HG03039 (cell line): ENCODE data around the gene PHOSPHO2.
"Not testable (repeated sequence)": the region's sequence is repeated elsewhere in the genome, so short reads cannot be mapped to it uniquely, and the experiment has no call there.

Source experiments
- ATAC-seq: cut with Tn5 transposase; IDR thresholded peaks from one replicate; pipeline ENCODE4 v1.9.1; 2021; ENCODE audit warnings: mild to moderate bottlenecking, moderate library complexity; ENCODE audit not compliant: unreplicated experiment

Gene PHOSPHO2

GRCh38 chr2:169683425-169684134 lies 10.7 kb upstream of the PHOSPHO2 start:
- no peak for ATAC-seq

- ATAC-seq, result no peak
Observed at GRCh38 chr2:169684135-169684565, 10.1 kb upstream of the PHOSPHO2 start.

- not testable (repeated sequence) for ATAC-seq
Observed at GRCh38 chr2:169684712-169685111, 9.6 kb upstream of the PHOSPHO2 start.

- not testable (repeated sequence) for ATAC-seq
Observed at GRCh38 chr2:169686825-169687224, 7.4 kb upstream of the PHOSPHO2 start.

GRCh38 chr2:169687943-169688342 lies 6.3 kb upstream of the PHOSPHO2 start:
- not testable (repeated sequence) for ATAC-seq

GRCh38 chr2:169690958-169691357 lies 3.3 kb upstream of the PHOSPHO2 start:
- ATAC-seq, result no peak

- no peak for ATAC-seq
Observed at GRCh38 chr2:169692718-169693117, 1.6 kb upstream of the PHOSPHO2 start.

GRCh38 chr2:169693360-169693759 lies 909 bp upstream of the PHOSPHO2 start:
- ATAC-seq, result no peak

GRCh38 chr2:169694894-169695260 lies 608 bp downstream of the PHOSPHO2 start:
- ATAC-seq, result no peak

GRCh38 chr2:169696381-169696780 lies 2.1 kb downstream of the PHOSPHO2 start:
- ATAC-seq, result no peak

GRCh38 chr2:169699173-169699572 lies 4.9 kb downstream of the PHOSPHO2 start:
- not testable (repeated sequence) for ATAC-seq

GRCh38 chr2:169702996-169703395 lies 8.7 kb downstream of the PHOSPHO2 start:
- no peak for ATAC-seq

- no peak for ATAC-seq
Observed at GRCh38 chr2:169704160-169704708, 10.0 kb downstream of the PHOSPHO2 start.

- ATAC-seq, result no peak
Observed at GRCh38 chr2:169705927-169706326, 11.7 kb downstream of the PHOSPHO2 start.

GRCh38 chr2:169707626-169708025 lies 13.4 kb downstream of the PHOSPHO2 start:
- ATAC-seq, result no peak

GRCh38 chr2:169709331-169709730 lies 15.1 kb downstream of the PHOSPHO2 start:
- no peak for ATAC-seq

- ATAC-seq, result no peak
Observed at GRCh38 chr2:169709981-169710380, 15.7 kb downstream of the PHOSPHO2 start.

- no peak for ATAC-seq
Observed at GRCh38 chr2:169711751-169712509, 17.7 kb downstream of the PHOSPHO2 start.

- ATAC-seq, result no peak
Observed at GRCh38 chr2:169712791-169713227, 18.5 kb downstream of the PHOSPHO2 start.

GRCh38 chr2:169713331-169713730 lies 19.1 kb downstream of the PHOSPHO2 start:
- ATAC-seq, result no peak

- ATAC-seq, result no peak
Observed at GRCh38 chr2:169714699-169715098, 20.4 kb downstream of the PHOSPHO2 start.
